ACC112 (cell line): ENCODE results near the gene CIB4.

Experiments used
- H2AFZ ChIP-seq: fragments of 200-600 bp; sonication (generic); one replicate; pipeline ENCODE4 v1.6.0; 2017; ENCODE audit warnings: antibody characterized with exemption, low read length; ENCODE audit not compliant: unreplicated experiment
- H3K27ac ChIP-seq: fragments of 200-600 bp; sonication (generic); 2 replicates; pipeline ENCODE4 v1.5.1; 2014; ENCODE audit warnings: low read depth, mild to moderate bottlenecking, antibody characterized with exemption, low read length, moderate library complexity
- H3K27me3 ChIP-seq: fragments of 200-600 bp; sonication (generic); 2 replicates; pipeline ENCODE4 v1.6.1; 2014; ENCODE audit warnings: mild to moderate bottlenecking, antibody characterized with exemption, low read length, moderate library complexity, mixed read lengths; ENCODE audit not compliant: insufficient read depth
- H3K36me3 ChIP-seq: fragments of 200-600 bp; sonication (generic); 2 replicates; pipeline ENCODE4 v1.6.1; 2016; ENCODE audit warnings: mild to moderate bottlenecking, antibody characterized with exemption, low read length, moderate library complexity, mixed read lengths; ENCODE audit not compliant: insufficient read depth
- H3K4me1 ChIP-seq: fragments of 200-600 bp; sonication (generic); one replicate; pipeline ENCODE4 v1.6.1; 2016; ENCODE audit warnings: low read length, mixed read lengths; ENCODE audit not compliant: insufficient read depth, unreplicated experiment, control insufficient read depth
- H3K4me3 ChIP-seq: fragments of 200-600 bp; sonication (generic); 2 replicates; pipeline ENCODE4 v1.5.1; 2014; ENCODE audit warnings: mild to moderate bottlenecking, low read depth, low read length
- H3K79me2 ChIP-seq: fragments of 200-600 bp; sonication (generic); one replicate; pipeline ENCODE4 v1.6.0; 2016; ENCODE audit warnings: low read length; ENCODE audit not compliant: control insufficient read depth, unreplicated experiment, insufficient read depth

Gene CIB4

DNA sequence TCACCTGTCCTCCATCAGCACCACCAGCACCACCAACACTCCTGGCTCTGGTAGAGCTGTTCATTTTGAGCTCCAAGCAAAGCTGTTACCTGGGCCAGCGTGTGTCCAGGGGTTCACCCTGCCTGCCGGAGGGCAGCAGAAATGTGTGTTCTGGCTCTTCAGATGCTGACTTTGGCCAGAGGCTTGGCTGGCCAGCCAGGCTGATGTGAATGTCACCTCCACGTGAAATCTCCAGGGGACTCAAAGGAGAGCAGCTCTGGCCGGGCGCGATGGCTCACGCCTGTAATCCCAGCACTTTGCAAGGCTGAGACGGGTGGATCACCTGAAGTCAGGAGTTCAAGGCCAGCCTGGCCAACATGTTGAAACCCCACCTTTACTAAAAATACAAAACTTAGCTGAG lies 33.5 kb downstream of the CIB4 start:
- H3K36me3 ChIP-seq: no peaks in the 10 kb centered on the region
- no peak overlapping the region for H3K4me3 ChIP-seq
- no peaks in the 10 kb centered on the region for H3K4me1 ChIP-seq
- H3K79me2 ChIP-seq: no peaks in the 10 kb centered on the region
- H3K27ac ChIP-seq: no peak overlapping the region
- peaks cover 14% of the 10 kb centered on the region for H3K27me3 ChIP-seq
- no peak overlapping the region for H2AFZ ChIP-seq

DNA sequence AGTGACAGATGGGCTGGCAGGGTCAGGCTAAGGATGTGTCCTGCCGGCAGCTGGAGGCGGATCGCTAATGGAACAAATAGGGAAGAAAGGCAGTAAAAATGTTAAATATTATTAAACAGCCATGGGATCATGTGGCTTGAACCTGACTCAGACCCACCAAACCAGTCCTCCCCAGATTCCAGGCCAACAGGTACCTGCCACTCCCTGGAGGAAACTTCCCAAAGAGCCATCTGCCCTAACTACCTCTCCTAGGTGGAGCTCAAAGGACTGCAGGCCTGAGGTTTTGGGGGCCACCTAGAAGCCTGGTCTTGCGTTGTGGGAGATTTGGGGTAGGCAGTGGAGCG lies 34.3 kb downstream of the CIB4 start:
- no peaks in the 10 kb centered on the region for H3K79me2 ChIP-seq
- no peak overlapping the region for H2AFZ ChIP-seq
- no peak overlapping the region for H3K27ac ChIP-seq
- peaks cover 22% of the 10 kb centered on the region for H3K27me3 ChIP-seq
- H3K4me1 ChIP-seq: no peaks in the 10 kb centered on the region
- no peaks in the 10 kb centered on the region for H3K36me3 ChIP-seq
- no peak overlapping the region for H3K4me3 ChIP-seq

DNA sequence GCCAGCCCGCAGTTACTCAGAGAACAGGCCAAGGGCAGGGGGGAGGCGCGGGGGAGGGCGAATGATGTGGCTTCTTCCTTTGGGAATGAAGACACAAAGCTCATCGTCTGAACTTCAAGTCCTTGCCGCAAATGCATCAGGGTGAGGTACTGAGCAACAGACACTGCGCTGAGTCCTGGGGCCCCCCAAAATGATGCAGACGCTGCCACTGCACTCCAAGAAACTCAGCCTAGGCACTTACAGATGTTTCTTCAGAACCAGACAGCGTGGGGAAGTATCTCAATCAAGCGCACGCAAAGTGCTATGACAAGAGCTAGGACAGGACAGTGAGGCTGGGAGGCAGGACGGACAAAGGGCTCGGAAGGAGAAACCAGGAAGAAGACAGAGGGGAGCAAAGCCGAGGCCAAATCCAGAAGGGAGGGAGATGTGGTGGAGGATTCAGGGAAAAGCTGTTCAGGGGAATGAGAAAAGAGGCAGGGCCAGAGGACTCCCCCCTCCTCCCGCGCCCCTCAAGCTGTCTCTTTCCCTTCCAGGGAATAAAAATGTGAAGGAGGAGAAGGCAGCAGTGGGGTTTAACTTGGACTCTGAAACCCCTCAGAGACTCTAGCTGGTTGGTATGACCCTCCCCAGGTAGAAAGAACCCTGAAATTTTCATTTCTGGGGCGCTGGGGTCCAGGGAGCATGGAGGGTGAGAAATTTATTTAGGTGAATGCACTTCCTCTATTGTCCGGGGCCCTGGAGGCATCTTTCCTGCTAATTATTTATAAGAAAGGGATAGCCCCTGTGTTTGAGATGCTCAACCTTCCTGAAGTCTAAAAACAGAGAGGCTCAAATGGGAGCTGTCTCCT lies 34.9 kb downstream of the CIB4 start:
- H2AFZ ChIP-seq: no peak overlapping the region
- peaks cover 28% of the 10 kb centered on the region for H3K27me3 ChIP-seq
- H3K4me1 ChIP-seq: no peaks in the 10 kb centered on the region
- no peak overlapping the region for H3K4me3 ChIP-seq
- no peaks in the 10 kb centered on the region for H3K36me3 ChIP-seq
- no peak overlapping the region for H3K27ac ChIP-seq
- no peaks in the 10 kb centered on the region for H3K79me2 ChIP-seq

DNA sequence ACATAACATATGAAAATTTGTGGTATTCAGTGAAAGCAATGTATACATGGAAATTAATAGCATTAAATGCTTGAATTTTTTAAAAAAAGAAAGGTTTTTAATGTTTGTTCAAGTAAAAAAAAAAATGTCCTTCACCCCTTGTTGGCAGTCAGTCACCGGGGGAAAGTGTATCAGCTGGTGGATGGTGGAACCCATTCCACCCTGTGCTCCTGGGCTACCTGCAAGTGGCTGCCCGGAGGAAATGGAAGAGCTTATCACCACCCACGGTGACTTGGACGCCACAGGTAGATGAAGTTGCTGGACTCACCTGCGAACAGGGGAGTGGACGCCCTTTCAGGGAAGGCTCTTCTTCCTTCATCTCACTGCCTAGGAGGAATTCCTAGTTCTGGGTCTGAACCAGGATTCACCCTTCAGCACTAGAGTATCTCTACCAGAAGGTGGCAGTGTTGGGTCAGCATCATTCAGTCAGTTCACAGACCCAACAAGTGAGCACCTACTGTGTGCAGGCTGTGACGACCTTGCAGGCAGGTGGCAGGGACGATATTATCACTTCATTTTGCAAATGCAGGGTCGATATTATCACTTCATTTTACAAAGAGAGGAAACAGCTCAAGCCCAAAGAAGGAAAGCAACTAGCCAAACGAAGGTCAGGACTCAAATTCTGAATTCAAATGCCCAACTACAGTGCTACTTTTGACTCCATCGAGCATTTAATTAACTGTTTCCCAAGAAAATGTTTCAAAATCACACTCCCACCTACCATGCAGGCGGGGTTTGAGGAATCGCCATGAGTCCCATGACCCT lies 35.8 kb downstream of the CIB4 start:
- no peaks in the 10 kb centered on the region for H3K36me3 ChIP-seq
- peaks cover 33% of the 10 kb centered on the region for H3K27me3 ChIP-seq
- no peak overlapping the region for H2AFZ ChIP-seq
- no peak overlapping the region for H3K4me3 ChIP-seq
- H3K79me2 ChIP-seq: no peaks in the 10 kb centered on the region
- H3K4me1 ChIP-seq: no peaks in the 10 kb centered on the region
- no peak overlapping the region for H3K27ac ChIP-seq

DNA sequence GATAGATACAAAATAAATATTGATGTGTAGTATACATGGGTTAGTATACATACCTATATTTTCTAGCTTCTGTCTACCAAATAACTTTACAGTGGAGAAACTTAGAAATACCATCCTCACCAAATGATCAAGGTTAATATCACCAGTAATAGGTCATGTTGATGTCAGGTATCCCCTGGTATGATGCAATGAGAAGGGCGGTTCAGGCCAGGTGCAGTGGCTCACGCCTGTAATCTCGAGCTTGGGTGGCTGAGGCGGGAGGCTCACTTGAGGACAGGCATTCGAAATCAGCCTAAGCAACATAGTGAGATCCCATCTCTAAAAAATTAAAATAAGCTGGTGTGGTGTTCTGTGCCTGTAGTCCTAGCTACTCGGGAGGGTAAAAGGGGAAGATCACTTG lies 38.6 kb downstream of the CIB4 start:
- H3K27me3 ChIP-seq: peaks cover 33% of the 10 kb centered on the region
- no peaks in the 10 kb centered on the region for H3K36me3 ChIP-seq
- no peaks in the 10 kb centered on the region for H3K79me2 ChIP-seq
- H3K27ac ChIP-seq: no peak overlapping the region
- no peak overlapping the region for H3K4me3 ChIP-seq
- peaks cover 8% of the 10 kb centered on the region for H3K4me1 ChIP-seq
- H2AFZ ChIP-seq: no peak overlapping the region

DNA sequence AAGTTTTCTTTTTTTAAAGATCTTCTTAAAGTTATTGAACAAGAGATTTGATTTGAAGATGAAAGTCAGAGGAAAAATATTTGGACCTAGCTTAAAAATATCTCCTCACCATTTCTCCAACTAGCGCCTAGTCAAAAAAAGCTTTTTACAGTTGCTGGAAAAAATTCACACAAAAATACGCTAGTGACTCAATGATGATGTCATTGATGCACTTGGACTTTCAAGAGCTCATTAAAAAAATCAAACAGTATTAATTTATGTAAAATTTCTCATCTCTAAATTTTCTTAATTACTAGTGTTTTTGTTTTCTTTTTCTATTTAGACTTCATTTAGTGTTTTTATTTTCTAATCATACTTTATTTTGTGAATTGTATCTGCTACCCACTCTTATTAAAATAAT lies 41.8 kb downstream of the CIB4 start:
- Histone ChIP-seq H3K4me1 (peaks cover 8% of the 10 kb centered on the region), H3K27me3 (peaks cover 49% of the 10 kb centered on the region), H3K4me3 (no peak overlapping the region), H3K36me3 (no peaks in the 10 kb centered on the region), H3K27ac (no peak overlapping the region), H3K79me2 (no peaks in the 10 kb centered on the region), H2AFZ (no peak overlapping the region)

DNA sequence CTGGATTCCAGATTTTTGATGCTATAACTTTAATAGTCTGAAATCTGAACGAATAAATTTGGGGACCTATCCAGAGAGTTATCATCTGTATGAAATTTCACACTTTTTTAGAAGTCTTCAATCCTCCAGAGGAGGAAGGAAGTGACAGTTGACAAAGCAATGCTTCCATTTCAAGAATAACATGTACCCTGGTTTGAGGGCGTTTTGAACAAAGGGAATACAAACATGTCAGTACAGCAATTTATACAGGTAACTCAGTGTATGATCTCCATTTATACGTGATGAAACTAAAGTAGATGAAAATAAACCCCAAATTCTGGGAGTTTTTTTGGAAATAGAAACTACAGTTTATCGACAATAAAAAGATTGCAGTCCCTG lies 42.2 kb downstream of the CIB4 start:
- no peak overlapping the region for H3K4me3 ChIP-seq
- peaks cover 49% of the 10 kb centered on the region for H3K27me3 ChIP-seq
- H3K36me3 ChIP-seq: no peaks in the 10 kb centered on the region
- no peak overlapping the region for H2AFZ ChIP-seq
- H3K79me2 ChIP-seq: no peaks in the 10 kb centered on the region
- H3K4me1 ChIP-seq: peaks cover 8% of the 10 kb centered on the region
- H3K27ac ChIP-seq: no peak overlapping the region

DNA sequence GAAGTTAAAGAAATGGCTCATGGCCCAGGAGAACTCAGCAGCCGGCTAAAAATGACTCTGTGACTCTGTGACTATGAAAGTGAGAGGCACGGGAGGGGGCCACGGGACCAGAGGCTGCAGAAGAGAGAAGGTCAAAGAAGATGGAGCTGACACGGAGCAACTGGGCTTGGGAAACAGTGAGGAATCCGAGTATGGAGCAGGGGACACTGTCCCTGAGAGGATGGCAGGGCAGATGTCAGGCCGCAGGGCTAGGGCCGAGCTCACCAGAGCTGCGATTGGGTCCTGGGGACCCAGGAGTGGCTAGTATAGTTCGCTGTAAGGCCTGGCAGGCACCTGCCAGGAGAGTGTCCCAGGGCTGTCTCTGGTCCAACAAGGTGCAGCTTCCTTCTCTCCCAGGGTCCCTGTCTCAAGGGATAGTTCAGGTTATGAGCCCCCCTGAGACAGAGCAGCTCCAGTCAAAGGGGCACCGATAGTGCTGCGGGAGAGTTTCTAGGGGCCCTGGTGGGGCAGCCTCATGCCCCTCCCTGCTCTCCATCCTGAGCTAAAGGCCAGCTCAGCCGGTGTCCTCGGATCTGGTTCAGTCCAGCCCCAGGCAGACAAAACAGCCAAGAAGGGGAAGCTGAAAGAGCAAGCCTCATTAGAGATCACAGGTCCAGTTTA lies 42.7 kb downstream of the CIB4 start:
- no peaks in the 10 kb centered on the region for H3K36me3 ChIP-seq
- no peak overlapping the region for H3K4me3 ChIP-seq
- peaks cover 54% of the 10 kb centered on the region for H3K27me3 ChIP-seq
- H3K27ac ChIP-seq: no peak overlapping the region
- no peaks in the 10 kb centered on the region for H3K79me2 ChIP-seq
- peaks cover 8% of the 10 kb centered on the region for H3K4me1 ChIP-seq
- H2AFZ ChIP-seq: no peak overlapping the region

DNA sequence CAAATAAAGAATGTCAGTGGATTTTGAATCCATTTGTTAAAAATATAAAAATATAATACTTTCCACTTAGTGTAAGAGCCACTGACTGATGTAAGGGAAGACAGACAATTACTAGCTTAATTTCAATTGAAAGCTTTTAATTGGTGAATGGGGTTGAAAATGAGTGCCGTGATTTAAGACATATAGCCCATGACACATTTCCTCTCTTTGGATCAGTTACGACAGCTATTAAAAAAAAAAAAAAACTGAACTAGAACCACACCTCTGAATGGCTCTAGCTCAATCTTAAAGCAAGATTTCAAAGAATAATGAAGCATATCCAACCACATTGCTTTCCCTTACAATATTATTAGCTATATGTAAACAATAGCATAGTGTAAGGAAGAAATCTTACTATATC lies 44.0 kb downstream of the CIB4 start:
- H3K4me1 ChIP-seq: peaks cover 8% of the 10 kb centered on the region
- H2AFZ ChIP-seq: no peak overlapping the region
- peaks cover 57% of the 10 kb centered on the region for H3K27me3 ChIP-seq
- H3K4me3 ChIP-seq: no peak overlapping the region
- no peak overlapping the region for H3K27ac ChIP-seq
- H3K79me2 ChIP-seq: no peaks in the 10 kb centered on the region
- no peaks in the 10 kb centered on the region for H3K36me3 ChIP-seq

DNA sequence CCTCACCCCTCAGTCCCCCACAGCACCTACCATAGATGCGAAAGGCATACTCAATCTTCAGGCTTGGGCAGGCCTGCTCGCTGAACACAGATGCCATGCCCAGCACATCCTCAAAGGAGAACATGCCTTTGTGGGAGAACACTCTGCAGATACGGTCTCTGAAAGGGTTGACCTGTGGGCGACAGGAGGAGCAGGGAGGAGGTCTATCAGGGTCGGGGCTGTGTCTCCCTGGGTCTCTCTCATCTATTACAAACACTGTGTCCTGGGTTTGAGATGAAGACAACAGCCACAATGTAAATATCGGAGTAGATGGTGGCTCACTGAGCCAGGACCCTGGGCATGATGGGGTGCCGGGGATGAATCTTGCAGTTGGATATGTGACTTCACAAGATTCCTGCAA lies 46.0 kb downstream of the CIB4 start:
- H3K27me3 ChIP-seq: peaks cover 63% of the 10 kb centered on the region
- H3K4me1 ChIP-seq: peaks cover 8% of the 10 kb centered on the region
- no peak overlapping the region for H2AFZ ChIP-seq
- H3K36me3 ChIP-seq: no peaks in the 10 kb centered on the region
- no peaks in the 10 kb centered on the region for H3K79me2 ChIP-seq
- no peak overlapping the region for H3K27ac ChIP-seq
- no peak overlapping the region for H3K4me3 ChIP-seq
